GM12875 (cell line): ENCODE data around the gene DIAPH2.
"Not testable (repeated sequence)": the region's sequence is repeated elsewhere in the genome, so short reads cannot be mapped to it uniquely, and the experiment has no call there.

ENCODE experiments used
- H3K4me3 ChIP-seq: one replicate; pipeline ENCODE4 v1.5.1; 2011; ENCODE audit warnings: low read depth, low read length, control low read depth
- TF ChIP-seq, protein P1 (sequence below): IDR thresholded peaks from 2 replicates; pipeline ENCODE4 v1.5.1; 2011; ENCODE audit warnings: low read depth, mild to moderate bottlenecking, control low read depth, inconsistent platforms, low read length, moderate library complexity, borderline replicate concordance; ENCODE audit not compliant: insufficient read depth

DIAPH2 gene

DNA sequence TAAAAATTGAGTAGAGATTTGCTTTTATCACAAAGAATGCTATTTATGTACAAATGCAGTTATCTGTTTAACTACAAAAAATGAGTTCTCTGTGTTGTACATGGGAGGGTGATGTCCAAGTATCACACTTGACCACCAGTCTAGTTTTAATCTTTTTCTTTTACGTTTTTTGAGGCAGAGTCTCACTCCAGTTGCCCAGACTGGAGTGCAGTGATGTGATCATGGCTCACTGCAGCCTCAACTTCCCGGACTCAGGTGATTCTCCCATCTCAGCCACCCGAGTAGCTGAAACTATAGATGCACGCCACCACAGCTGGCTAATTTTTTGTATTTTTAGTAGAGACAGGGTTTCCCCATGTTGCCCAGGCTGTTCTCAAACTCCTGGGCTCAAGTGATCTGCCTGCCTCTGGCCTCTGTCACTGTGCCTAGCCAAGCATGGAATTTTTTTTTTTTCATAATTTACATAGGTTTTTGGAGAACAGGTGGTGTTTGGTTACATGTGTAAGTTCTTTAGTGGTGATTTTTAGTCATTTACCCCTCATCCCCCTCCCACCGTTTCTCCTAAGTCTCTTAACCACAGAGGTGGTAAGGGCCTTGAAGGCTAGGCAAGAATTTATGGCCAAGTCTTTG lies 151.1 kb downstream of the DIAPH2 start:
- no peak overlapping the region for H3K4me3 ChIP-seq
- TF ChIP-seq, protein P1, sequence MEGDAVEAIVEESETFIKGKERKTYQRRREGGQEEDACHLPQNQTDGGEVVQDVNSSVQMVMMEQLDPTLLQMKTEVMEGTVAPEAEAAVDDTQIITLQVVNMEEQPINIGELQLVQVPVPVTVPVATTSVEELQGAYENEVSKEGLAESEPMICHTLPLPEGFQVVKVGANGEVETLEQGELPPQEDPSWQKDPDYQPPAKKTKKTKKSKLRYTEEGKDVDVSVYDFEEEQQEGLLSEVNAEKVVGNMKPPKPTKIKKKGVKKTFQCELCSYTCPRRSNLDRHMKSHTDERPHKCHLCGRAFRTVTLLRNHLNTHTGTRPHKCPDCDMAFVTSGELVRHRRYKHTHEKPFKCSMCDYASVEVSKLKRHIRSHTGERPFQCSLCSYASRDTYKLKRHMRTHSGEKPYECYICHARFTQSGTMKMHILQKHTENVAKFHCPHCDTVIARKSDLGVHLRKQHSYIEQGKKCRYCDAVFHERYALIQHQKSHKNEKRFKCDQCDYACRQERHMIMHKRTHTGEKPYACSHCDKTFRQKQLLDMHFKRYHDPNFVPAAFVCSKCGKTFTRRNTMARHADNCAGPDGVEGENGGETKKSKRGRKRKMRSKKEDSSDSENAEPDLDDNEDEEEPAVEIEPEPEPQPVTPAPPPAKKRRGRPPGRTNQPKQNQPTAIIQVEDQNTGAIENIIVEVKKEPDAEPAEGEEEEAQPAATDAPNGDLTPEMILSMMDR = no peak

DNA sequence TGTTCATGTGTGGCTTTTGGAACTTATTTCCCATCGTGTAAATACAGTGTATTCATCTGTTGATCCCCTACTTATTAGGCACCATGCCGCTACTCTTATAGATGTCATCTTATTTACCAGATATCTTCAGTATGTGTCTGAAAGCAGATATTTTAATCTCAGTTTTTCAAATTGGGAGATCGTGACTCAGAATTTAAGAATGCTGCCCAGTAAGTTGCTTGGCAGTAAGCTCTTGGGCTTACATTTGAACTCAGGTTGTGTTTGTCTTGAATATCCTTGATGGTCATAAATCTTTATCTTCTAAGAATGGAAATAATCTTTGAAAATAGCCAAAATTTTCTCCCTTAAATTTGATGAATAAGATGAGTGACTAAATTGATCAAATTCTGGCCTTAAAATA lies 153.2 kb downstream of the DIAPH2 start:
- TF ChIP-seq, protein P1 = no peak
- H3K4me3 ChIP-seq = no peak overlapping the region

DNA sequence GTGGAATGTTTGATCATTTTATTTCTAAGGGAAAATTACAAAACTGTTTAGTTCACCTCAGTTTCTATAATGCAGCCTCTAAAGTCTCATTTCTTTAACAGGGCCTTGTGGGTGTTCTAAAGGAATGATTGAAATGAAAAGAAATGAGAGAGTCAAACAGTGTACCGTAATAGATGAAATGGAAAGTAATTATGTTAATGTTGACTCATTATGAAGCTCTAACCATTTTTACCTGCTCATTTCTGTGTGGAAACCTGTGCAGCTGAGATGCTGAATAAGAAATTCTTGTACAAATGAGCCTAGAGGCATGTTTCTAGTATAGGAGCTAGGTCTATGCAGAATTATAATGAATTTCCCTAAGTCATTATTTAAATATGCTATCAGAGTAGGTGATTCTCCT lies 153.9 kb downstream of the DIAPH2 start:
- TF ChIP-seq, protein P1 = no peak
- no peak overlapping the region for H3K4me3 ChIP-seq

DNA sequence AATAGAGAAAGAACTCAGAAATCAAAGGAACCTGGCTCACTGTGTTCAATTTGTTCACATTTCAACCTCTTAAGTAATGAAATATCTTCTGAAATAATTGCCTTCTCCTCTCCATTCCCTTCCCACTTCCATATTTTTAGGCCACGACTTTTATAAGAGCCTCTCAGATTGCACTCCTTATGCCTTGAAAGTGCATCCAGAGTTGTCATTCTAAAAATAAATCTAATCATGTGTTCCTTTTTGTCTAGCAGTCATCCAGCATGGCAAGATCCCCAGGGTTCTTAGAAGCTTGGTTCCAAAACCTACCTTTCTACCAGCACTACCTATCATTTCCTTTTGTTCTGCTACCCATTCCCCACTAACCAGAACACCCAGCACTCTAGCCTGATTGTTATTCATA lies 156.7 kb downstream of the DIAPH2 start:
- no peak overlapping the region for H3K4me3 ChIP-seq
- TF ChIP-seq, protein P1 = no peak

DNA sequence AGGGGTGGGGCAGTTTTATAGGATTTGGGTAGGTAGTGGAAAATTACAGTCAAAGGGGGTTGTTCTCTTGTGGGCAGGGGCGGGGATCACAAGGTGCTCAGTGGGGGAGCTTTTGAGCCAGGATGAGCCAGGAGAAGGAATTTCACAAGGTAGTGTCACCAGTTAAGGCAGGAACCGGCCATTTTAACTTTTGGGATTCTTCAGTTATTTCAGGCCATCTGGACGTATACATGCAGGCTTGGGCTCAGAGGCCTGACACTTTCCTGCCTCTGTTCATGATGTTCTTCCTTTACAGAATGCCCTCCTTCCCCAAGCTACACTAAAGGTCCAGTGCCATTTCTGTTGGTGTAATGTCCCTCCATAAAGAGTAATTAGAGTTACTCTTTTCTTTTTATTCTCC lies 157.2 kb downstream of the DIAPH2 start:
- H3K4me3 ChIP-seq = not testable (repeated sequence)

DNA sequence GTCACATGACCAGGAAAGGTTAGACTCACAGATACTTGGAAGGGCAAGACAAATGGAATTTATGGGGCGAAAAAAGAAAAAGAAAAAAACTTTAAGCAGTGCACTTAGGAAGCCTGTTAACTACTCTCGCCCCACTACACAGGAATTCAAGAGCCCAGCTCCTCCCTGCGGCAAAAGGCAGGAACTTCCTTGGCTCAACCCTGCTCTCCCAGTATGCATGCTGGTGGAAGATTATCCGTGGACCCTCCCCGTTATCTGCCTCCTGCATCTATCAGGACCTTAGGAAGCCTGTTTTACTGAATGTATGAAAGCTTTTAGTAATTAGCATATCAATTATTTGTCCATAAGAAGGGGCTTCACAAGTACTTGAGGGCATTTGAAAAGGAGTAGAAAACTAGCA lies 158.9 kb downstream of the DIAPH2 start:
- TF ChIP-seq, protein P1 = no peak
- no peak overlapping the region for H3K4me3 ChIP-seq

DNA sequence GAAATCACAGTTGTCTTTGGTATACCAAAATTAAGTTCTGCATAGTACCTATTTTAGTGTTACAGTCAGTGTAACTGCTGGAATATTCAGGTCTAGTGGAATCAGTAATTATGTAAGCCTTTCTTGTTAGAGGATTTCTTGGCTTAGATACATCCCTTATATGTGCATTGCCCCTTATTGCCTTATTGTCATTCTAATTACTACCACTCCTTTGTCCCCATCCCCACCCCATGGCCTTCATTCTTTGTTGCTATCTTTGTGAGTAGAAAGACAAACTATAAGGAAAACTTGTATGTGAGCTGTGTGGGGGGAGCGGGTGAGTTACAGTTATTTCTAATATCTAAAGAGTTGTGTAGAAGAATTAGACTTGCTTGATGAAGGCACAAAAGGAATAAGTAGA lies 162.2 kb downstream of the DIAPH2 start:
- TF ChIP-seq, protein P1 = no peak
- H3K4me3 ChIP-seq = no peak overlapping the region

DNA sequence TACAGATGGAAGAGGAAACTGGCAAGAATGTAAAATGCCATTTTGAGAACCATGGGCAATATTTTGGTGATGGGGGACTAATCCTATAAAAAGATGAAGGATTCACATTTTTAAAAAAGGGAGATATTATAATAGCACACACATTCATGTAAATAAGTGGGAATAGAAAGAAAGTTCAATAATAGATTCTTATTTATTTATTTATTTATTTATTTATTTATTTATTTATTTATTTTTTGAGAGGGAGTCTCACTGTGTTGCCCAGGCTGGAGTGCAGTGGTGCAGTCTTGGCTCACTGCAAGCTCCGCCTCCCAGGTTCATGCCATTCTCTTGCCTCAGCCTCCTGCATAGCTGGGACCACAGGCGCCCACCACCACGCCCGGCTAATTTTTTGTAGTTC lies 174.8 kb downstream of the DIAPH2 start:
- not testable (repeated sequence) for H3K4me3 ChIP-seq
